Sigmoid colon (tissue), 7 donors: ENCODE measurements around the gene SLX4IP. TPM values are rescaled to one million over a fixed set of nuclear protein-coding genes. Genes with fewer than 3 reads are reported as not detected.

Experiments
- DNase-seq: peaks from one replicate; pipeline ENCODE4 v3.0.0-alpha.2; 2019
- H3K27ac ChIP-seq, 4 donors: fragments of 200-600 bp; sonication (generic); one replicate each; pipeline ENCODE4 v1.5.1; 2016 to 2019; ENCODE audit warnings: mild to moderate bottlenecking in 1 of 4
- H3K27me3 ChIP-seq, 3 donors: fragments of 200-600 bp; sonication (generic); one replicate each; pipeline ENCODE4 v1.5.1; 2019; ENCODE audit warnings: mild to moderate bottlenecking in 1 of 3
- H3K36me3 ChIP-seq, 4 donors: fragments of 200-600 bp; sonication (generic); one replicate each; pipeline ENCODE4 v1.5.1; 2016 to 2019
- H3K4me1 ChIP-seq, 4 donors: fragments of 200-600 bp; sonication (generic); one replicate each; pipeline ENCODE4 v1.5.1; 2017 to 2019
- H3K4me3 ChIP-seq, 4 donors: fragments of 200-600 bp; sonication (generic); one replicate each; pipeline ENCODE4 v1.5.1; 2017 to 2019; ENCODE audit warnings: mild to moderate bottlenecking in 2 of 4, moderate library complexity in 1 of 4
- H3K9me3 ChIP-seq, 4 donors: fragments of 200-600 bp in 3 of 4; sonication (generic) in 3 of 4; one replicate each; pipeline versions ENCODE4 v1.5.1 to v1.6.1; 2013 to 2019
- EP300 ChIP-seq, 4 donors: sonication (generic); formaldehyde crosslinking; IDR thresholded peaks; one replicate each; pipeline ENCODE4 v1.6.1; 2017; ENCODE audit warnings: antibody characterized with exemption in 4 of 4
- POLR2A ChIP-seq, 2 donors: fragments of 450-650 bp; IDR thresholded peaks; one replicate each; pipeline ENCODE4 v1.6.1; 2016; ENCODE audit warnings: antibody characterized with exemption in 2 of 2, mild to moderate bottlenecking in 2 of 2, moderate library complexity in 2 of 2
- POLR2AphosphoS5 ChIP-seq, 4 donors: sonication (generic); formaldehyde crosslinking; IDR thresholded peaks; one replicate each; pipeline ENCODE4 v1.6.1; 2017; ENCODE audit warnings: antibody characterized with exemption in 4 of 4
- WGBS, 2 donors: extraction: QIAGEN DNeasy Blood & Tissue Kit; methylation state at CpG; one replicate each; pipeline ENCODE4 v1.1.7; 2013; 5-methylcytosine and 5-hydroxymethylcytosine counted together
- intact Hi-C: fragments of 100-400 bp; cut with DNase I; formaldehyde crosslinking; loops from one replicate; pipeline ENCODE4 v1.15.1; 2023
- polyA plus RNA-seq, 3 donors: library from polyadenylated mRNA; stranded (reverse); fragments of 200-250 nt; gene quantifications; one replicate each; pipeline ENCODE4 v1.2.3, GENCODE V29; 2013
- total RNA-seq, 4 donors: library from RNA; depleted of rRNA; stranded (reverse); fragments of >200 nt; gene quantifications; one replicate each; pipeline ENCODE4 v1.1.0, GENCODE V29; 2016
- TF ChIP-seq, protein P1 (sequence below), 4 experiments: fragments of 450-650 bp in 3 of 4; fragments of 200-600 bp in 1 of 4; IDR thresholded peaks; one replicate each; pipeline ENCODE4 v1.5.1; 2016 to 2019; ENCODE audit warnings: antibody characterized with exemption in 4 of 4, mild to moderate bottlenecking in 3 of 4, moderate library complexity in 2 of 4
- donor health status: healthy with polysubstance abuse.
- donor health status: Bipolar disorder and iron deficiency.
- donor health status: healthy.

The SLX4IP gene
- total and polyA plus RNA-seq, 7 donors: 1.2 to 4.2 (median 2.4) TPM

DNA sequence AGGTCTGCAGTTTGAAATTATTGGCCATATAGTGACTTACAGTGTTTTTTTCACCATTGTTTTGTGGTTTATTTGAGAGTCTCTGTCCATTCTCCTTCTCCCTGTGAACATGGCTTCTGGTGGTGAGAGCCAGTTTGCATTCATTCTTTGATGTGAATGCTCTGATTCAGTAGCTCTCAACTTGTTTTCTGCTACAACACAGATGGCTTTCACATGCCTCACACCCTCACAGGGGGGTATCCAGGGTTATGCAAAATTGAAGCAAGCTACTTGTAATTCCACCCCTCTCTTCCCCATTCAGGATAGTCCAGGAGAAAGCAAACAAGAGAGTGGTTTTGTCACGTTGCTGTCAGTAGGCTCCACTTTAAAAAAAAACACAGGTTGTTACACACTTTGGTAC is 55.6 kb downstream of the SLX4IP start:
- DNase-seq: no peak
- no peaks in the 10 kb centered on the region for H3K36me3 ChIP-seq
- no peaks in the 10 kb centered on the region for H3K4me1 ChIP-seq
- intact Hi-C loops: no loop called here
- no peaks in the 10 kb centered on the region for H3K27me3 ChIP-seq
- no peak overlapping the region for H3K27ac ChIP-seq
- 27 to 51% methylated on average over 1 of the region's 1 CpG for WGBS, 2 donors
- TF ChIP-seq POLR2AphosphoS5 (IDR thresholded peaks at IDR 0.05) (no peak), POLR2A (IDR thresholded peaks at IDR 0.05) (no peak), EP300 (IDR thresholded peaks at IDR 0.05) (no peak)
- TF ChIP-seq, protein P1, sequence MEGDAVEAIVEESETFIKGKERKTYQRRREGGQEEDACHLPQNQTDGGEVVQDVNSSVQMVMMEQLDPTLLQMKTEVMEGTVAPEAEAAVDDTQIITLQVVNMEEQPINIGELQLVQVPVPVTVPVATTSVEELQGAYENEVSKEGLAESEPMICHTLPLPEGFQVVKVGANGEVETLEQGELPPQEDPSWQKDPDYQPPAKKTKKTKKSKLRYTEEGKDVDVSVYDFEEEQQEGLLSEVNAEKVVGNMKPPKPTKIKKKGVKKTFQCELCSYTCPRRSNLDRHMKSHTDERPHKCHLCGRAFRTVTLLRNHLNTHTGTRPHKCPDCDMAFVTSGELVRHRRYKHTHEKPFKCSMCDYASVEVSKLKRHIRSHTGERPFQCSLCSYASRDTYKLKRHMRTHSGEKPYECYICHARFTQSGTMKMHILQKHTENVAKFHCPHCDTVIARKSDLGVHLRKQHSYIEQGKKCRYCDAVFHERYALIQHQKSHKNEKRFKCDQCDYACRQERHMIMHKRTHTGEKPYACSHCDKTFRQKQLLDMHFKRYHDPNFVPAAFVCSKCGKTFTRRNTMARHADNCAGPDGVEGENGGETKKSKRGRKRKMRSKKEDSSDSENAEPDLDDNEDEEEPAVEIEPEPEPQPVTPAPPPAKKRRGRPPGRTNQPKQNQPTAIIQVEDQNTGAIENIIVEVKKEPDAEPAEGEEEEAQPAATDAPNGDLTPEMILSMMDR (IDR thresholded peaks at IDR 0.05): no peak
- no peak overlapping the region for H3K4me3 ChIP-seq
- H3K9me3 ChIP-seq: no peaks in the 10 kb centered on the region

DNA sequence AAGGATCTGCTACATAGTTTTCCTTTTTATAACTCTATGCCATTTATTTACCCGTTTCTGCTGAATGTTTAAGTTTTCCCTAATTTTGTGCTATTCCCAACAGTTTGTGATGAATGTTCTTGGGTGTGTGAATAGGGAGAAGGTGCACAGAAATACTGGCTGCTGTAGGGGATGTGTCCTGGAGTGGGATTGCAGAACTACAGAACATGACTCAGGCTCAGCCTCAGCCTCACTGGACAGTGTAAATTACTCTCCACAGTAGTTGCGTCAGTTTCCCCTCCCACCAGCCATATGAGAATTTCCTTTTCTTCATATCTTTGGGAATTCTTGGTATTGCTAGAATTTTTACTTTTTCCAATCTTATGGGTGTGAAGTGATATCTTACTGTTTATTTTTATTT is 57.0 kb downstream of the SLX4IP start:
- intact Hi-C loops: no loop called here

DNA sequence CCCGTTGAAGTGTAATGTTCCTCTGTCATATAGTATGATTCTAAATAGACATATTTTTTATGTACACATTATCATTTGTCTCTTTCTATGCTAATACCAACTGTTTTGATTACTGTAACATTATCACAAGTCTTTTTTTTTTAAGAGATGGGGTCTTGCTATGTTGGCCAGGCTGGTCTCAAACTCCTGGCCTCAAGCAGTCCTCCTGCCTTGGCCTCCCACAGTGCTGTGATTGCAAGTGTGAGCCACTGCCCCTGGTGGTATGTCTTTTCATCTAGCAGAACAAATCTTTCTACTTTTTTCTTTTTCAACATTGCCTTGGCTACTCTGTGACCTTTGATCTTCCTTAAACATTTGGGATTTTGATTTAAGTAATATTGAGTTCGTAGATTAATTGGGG is 57.7 kb downstream of the SLX4IP start:
- 95 to 97% methylated on average over 2 of the region's 2 CpGs for WGBS, 2 donors
- no peaks in the 10 kb centered on the region for H3K9me3 ChIP-seq
- no peak overlapping the region for H3K27ac ChIP-seq
- no peaks in the 10 kb centered on the region for H3K4me1 ChIP-seq
- no peak for DNase-seq
- intact Hi-C loops: no loop called here
- H3K4me3 ChIP-seq: no peak overlapping the region
- no peaks in the 10 kb centered on the region for H3K36me3 ChIP-seq
- TF ChIP-seq POLR2AphosphoS5 (IDR thresholded peaks at IDR 0.05): no peak
- TF ChIP-seq POLR2A (IDR thresholded peaks at IDR 0.05): no peak
- TF ChIP-seq EP300 (IDR thresholded peaks at IDR 0.05): no peak
- TF ChIP-seq, protein P1 (IDR thresholded peaks at IDR 0.05): no peak
- H3K27me3 ChIP-seq: no peaks in the 10 kb centered on the region

More for the DNA sequence above, 57.0 kb downstream of the SLX4IP start:
- Histone ChIP-seq H3K4me1 (no peaks in the 10 kb centered on the region), H3K27ac (no peak overlapping the region), H3K4me3 (no peak overlapping the region), H3K36me3 (no peaks in the 10 kb centered on the region), H3K27me3 (no peaks in the 10 kb centered on the region), H3K9me3 (no peaks in the 10 kb centered on the region)
- no peak for DNase-seq
- TF ChIP-seq POLR2AphosphoS5 (IDR thresholded peaks at IDR 0.05) (no peak), EP300 (IDR thresholded peaks at IDR 0.05) (no peak), POLR2A (IDR thresholded peaks at IDR 0.05) (no peak)
- TF ChIP-seq, protein P1 (IDR thresholded peaks at IDR 0.05): no peak
- WGBS, 2 donors: 86 to 89% methylated on average over 2 of the region's 2 CpGs

DNA sequence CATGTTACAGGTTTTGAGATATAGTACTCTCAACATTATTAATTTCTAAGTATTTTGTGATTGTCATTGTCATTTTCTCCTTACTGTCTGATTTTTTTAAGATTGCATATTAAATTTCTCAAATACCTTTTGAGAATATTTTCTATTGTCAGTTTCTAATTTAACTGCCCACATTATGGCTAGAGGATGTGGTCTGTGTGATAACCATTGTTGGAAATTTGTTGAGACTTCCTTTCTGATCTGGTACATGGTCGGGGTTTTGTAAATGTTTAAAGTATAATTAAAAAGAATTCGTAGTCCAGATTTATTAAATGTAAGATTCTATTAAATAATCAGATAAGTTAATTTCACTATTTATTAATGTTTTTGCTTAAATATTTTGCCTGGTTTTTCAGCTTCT is 60.1 kb downstream of the SLX4IP start:
- Histone ChIP-seq H3K4me1 (no peaks in the 10 kb centered on the region), H3K36me3 (no peaks in the 10 kb centered on the region), H3K4me3 (no peak overlapping the region), H3K9me3 (no peaks in the 10 kb centered on the region), H3K27me3 (no peaks in the 10 kb centered on the region), H3K27ac (no peak overlapping the region)
- intact Hi-C loops: no loop called here
- WGBS, 2 donors: 60 to 81% methylated on average over 2 of the region's 2 CpGs
- no peak for TF ChIP-seq POLR2A (IDR thresholded peaks at IDR 0.05)
- TF ChIP-seq, protein P1 (IDR thresholded peaks at IDR 0.05): no peak
- no peak for TF ChIP-seq POLR2AphosphoS5 (IDR thresholded peaks at IDR 0.05)
- TF ChIP-seq EP300 (IDR thresholded peaks at IDR 0.05): no peak
- no peak for DNase-seq

DNA sequence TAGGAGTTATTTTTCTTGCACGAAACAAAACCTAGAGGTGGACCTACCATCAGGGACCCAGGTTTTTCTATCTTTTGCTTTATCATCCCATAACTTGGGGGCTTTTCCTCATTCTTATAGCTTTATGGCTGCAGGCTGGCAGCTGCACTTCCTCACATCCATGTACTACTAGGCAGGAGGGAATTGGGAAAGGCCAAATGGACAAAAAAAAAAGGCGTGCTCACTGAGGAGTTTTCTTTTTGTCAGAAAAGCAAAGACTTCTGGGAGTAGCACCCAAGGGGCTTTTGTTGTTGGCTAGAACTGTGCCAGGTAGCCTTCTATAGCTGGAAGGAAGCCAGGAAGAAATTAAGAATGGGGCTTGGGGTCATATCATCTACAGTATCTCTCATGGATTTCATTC is 61.4 kb downstream of the SLX4IP start:
- 79 to 87% methylated on average over 2 of the region's 2 CpGs for WGBS, 2 donors

More for the DNA sequence above, 61.4 kb downstream of the SLX4IP start:
- no peaks in the 10 kb centered on the region for H3K36me3 ChIP-seq
- peaks cover 0 to 7% (median 4%) of the 10 kb centered on the region in 4 donors for H3K4me1 ChIP-seq
- H3K27ac ChIP-seq: no peak overlapping the region
- intact Hi-C loops: no loop called here
- H3K9me3 ChIP-seq: no peaks in the 10 kb centered on the region
- no peak for DNase-seq
- TF ChIP-seq EP300 (IDR thresholded peaks at IDR 0.05): no peak
- TF ChIP-seq, protein P1 (IDR thresholded peaks at IDR 0.05): no peak
- no peak for TF ChIP-seq POLR2AphosphoS5 (IDR thresholded peaks at IDR 0.05)
- TF ChIP-seq POLR2A (IDR thresholded peaks at IDR 0.05): no peak
- H3K27me3 ChIP-seq: no peaks in the 10 kb centered on the region
- H3K4me3 ChIP-seq: no peak overlapping the region
